GM18517 (cell line): ENCODE measurements around the gene OARD1.

Experiments
- ATAC-seq: cut with Tn5 transposase; IDR thresholded peaks from one replicate; pipeline ENCODE4 v1.9.1; 2021; ENCODE audit warnings: mild to moderate bottlenecking, moderate library complexity; ENCODE audit not compliant: unreplicated experiment

Gene OARD1

GRCh38 chr6:41050536-41050935 lies 21.6 kb downstream of the OARD1 start:
- ATAC-seq = no peak

DNA sequence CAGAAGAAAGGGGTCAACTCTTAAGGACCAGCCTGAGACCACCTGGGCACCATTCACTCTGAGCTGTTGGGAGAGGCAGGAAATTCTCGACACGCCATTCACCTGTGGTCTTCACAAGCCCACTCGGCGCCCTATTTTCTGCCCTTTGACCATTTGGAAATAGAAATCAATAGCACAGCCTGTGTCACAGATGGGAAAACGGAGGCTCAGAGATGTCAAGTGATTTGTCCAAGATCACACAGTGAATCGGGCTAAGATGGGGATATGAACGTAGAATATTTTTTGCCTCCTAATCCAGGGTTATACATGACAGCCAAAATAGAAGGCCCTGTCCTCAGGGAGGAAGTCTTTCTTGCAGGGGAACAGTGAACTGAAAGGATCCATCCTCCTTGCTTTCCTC lies 22.2 kb downstream of the OARD1 start:
- ATAC-seq = no peak

- ATAC-seq = no peak
These were observed 22.6 kb downstream of the OARD1 start for GRCh38 chr6:41049521-41049920.

- no peak for ATAC-seq
These were observed 24.1 kb downstream of the OARD1 start for GRCh38 chr6:41047745-41048732.

- ATAC-seq = no peak
These were observed 24.9 kb downstream of the OARD1 start for GRCh38 chr6:41047306-41047705.

- no peak for ATAC-seq
These were observed 26.1 kb downstream of the OARD1 start for GRCh38 chr6:41046084-41046483.

- ATAC-seq = no peak
These were observed 26.5 kb downstream of the OARD1 start for GRCh38 chr6:41045664-41046063.

DNA sequence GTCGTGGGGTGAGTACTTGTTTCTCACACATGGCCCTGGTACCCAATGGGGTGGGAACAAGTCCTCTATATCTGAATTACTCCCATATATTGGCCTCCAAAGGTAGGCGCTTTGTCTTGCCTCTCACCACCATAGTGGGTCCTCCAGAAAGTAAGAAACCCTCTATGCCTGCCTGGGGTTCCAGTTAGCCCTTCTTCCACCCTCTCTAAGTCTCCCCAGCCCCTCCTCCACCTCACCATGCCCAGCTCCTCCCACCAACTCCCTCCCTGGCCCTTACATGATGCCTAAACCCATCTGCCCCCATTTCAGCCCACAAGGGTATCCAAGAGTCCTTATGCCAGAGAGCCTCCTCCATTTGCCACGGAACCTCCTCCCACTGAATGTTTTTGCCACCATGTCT lies 29.0 kb downstream of the OARD1 start:
- ATAC-seq = no peak

DNA sequence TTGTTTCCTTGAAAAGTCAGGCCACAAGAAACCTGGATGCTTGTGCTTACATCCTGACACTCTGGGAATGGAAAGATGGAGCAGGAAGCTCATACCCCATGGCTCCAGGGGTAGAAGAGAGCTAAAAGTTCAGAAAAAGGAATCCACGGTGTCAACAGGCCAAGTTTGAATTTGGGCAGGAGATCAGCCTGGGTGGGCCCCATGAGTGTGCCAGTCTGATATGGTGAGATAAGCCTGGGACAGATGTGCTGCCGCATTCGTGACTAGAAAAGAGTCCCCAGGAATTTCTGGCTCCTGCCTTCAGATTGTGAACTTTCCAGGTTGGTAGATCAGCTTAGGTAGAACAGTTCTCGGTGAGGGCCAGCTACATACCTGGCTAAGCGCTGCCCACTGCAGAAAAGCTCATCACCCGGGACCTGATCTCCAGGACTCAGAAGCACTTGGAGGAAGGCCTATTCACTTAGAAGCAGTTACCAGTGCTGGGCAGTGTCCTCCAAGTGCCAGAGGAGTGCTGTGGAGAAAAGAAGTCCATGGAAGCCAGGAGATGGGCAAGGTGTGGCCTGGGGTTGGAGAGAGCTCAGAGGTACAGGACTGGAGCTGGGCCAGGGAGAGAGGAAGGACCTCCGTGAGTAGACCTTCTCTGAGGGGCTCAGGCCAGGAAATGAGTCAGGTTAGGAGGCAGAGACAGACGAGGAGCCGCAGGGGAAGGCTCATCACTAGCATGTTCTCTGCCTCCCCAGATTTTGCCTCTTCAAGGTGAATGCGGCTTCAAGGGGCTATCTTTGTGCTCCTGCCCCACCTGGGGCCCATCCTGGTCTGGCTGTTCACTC lies 29.7 kb downstream of the OARD1 start, which contains the start of gene TSPO2:
Gene TSPO2, plus strand, starts transcription at position 242 of the 830 bp plus-strand sequence. Its CDS starts 519 bp downstream, at position 761.
- ATAC-seq = no peak

- ATAC-seq = no peak
These were observed 31.1 kb downstream of the OARD1 start for GRCh38 chr6:41040940-41041536.

DNA sequence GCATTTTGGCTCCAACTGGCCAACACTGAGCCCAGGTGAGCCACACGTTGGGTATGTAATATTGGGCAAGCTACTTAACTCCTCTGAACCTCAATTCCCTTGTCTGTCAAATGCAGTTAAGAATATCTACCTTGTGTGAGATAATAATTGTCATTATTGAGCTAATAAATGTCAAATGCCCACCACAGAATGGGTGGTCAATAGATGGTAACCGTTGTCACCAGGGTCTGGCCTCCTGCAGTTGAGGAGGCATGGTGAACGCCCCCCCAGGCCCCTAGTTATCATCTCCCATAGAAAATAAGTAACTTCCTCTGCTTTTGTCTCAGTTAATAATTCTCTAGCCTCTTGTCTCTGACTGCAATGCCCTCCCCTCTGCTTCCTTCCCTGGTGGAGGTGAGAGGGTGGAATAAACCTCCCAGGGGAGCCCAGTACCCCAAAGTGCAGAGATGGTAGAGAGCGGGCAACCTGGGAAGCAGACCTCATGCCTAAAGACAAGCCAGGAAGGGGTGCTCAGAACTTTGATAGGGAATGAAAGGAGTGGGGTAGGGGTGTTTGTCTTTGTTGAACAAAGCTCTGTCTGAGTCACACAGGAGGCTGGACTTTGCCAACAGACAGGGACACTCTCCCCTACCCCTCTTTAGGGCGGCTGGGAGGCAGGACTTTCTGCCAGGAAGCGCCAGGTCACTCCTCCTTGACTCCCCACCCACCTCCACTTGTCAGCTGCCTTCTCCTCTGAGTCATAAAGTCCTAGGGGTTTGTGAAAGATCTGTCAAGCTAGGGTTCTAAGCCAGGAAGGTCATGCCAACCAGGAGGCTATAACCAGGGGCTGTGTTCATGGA lies 31.8 kb downstream of the OARD1 start:
- ATAC-seq = no peak

GRCh38 chr6:41039060-41039998 lies 32.8 kb downstream of the OARD1 start, which contains the start of gene UNC5CL:
Gene UNC5CL, minus strand, starts transcription at chr6:41039221. Its CDS starts 4,147 bp downstream, at chr6:41035074.
- ATAC-seq = no peak

DNA sequence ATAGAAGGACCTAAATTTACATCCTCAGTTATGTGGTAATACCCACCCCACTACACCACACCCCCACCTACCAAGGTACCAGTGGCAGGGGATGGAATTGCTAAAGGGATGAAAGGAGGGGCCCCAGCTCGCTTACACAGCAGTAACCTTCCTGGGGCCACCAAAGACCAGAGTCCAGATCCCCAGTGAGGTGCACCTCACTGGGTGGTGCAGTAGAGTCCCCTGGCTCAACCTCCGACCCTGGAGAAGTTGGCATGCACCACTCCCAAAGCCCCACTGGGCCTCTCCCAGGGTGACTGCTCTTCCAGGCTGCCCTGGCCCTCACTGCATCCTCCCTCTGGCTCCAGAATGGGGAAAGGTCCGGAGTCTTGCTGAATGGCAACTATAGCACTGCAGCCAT lies 34.0 kb downstream of the OARD1 start:
- ATAC-seq = no peak

- ATAC-seq = no peak
These were observed 34.9 kb downstream of the OARD1 start for GRCh38 chr6:41037107-41037900.

GRCh38 chr6:41036601-41037000 lies 35.6 kb downstream of the OARD1 start:
- ATAC-seq = no peak

DNA sequence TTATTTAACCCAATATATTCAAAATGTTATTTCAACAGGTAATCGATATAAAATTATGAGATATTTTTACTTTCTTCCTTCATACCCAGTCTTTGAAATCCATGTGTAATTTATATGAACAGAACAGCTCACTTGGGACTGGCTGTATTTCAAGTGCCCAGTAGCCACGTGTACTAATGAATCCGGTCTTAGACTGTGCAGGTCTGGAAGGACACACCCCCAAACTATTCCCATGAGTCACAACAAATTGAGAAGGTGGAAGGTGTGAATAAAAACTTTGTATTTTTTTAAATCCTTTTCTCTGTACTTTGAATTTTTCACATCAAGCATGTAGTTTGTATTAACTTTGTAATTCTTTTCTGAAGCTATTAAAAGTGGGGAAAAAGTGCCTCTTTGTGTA lies 36.0 kb downstream of the OARD1 start:
- no peak for ATAC-seq

- ATAC-seq = no peak
These were observed 38.4 kb downstream of the OARD1 start for GRCh38 chr6:41033776-41034175.

- ATAC-seq = no peak
These were observed 39.3 kb downstream of the OARD1 start for GRCh38 chr6:41032830-41033229.
